GM19238 (cell line): ENCODE measurements around the gene TMC4.
"Not testable (repeated sequence)": the region's sequence is repeated elsewhere in the genome, so short reads cannot be mapped to it uniquely, and the experiment has no call there.

Experiments used
- DNase-seq: peaks from one replicate; pipeline ENCODE4 v3.0.0; 2011; ENCODE audit warnings: low spot score; ENCODE audit not compliant: insufficient read length

TMC4 gene

GRCh38 chr19:54172471-54173358 is at the start of gene TMC4:
Gene TMC4, minus strand, starts transcription at chr19:54173160. Its CDS starts 43 bp downstream, at chr19:54173117.
- no peak for DNase-seq

GRCh38 chr19:54221947-54222346 is 49.0 kb upstream of the TMC4 start:
- DNase-seq = not testable (repeated sequence)

- DNase-seq = not testable (repeated sequence)
These were observed 46.7 kb upstream of the TMC4 start for GRCh38 chr19:54219702-54220101.

- DNase-seq = no peak
These were observed 46.2 kb upstream of the TMC4 start for GRCh38 chr19:54218960-54219661.

GRCh38 chr19:54218259-54218658 is 45.3 kb upstream of the TMC4 start:
- no peak for DNase-seq

- DNase-seq = not testable (repeated sequence)
These were observed 44.7 kb upstream of the TMC4 start for GRCh38 chr19:54217517-54218247.

- DNase-seq = no peak
These were observed 43.9 kb upstream of the TMC4 start for GRCh38 chr19:54216869-54217268.

- not testable (repeated sequence) for DNase-seq
These were observed 41.8 kb upstream of the TMC4 start for GRCh38 chr19:54214734-54215133.

- DNase-seq = not testable (repeated sequence)
These were observed 41.3 kb upstream of the TMC4 start for GRCh38 chr19:54214217-54214616.

GRCh38 chr19:54211235-54211634 is 38.3 kb upstream of the TMC4 start:
- DNase-seq = no peak

- no peak for DNase-seq
These were observed 37.0 kb upstream of the TMC4 start for GRCh38 chr19:54209811-54210494.

GRCh38 chr19:54209058-54209810 is 36.3 kb upstream of the TMC4 start:
- DNase-seq = no peak

- DNase-seq = no peak
These were observed 35.8 kb upstream of the TMC4 start for GRCh38 chr19:54208784-54209057.

- no peak for DNase-seq
These were observed 35.2 kb upstream of the TMC4 start for GRCh38 chr19:54207983-54208783.

GRCh38 chr19:54207676-54207982 is 34.7 kb upstream of the TMC4 start:
- DNase-seq = no peak

- not testable (repeated sequence) for DNase-seq
These were observed 34.2 kb upstream of the TMC4 start for GRCh38 chr19:54207193-54207592.

GRCh38 chr19:54206831-54207177 is 33.8 kb upstream of the TMC4 start:
- no peak for DNase-seq

- no peak for DNase-seq
These were observed 33.3 kb upstream of the TMC4 start for GRCh38 chr19:54206030-54206830.

GRCh38 chr19:54204767-54205468 is 32.0 kb upstream of the TMC4 start:
- no peak for DNase-seq
